Cerebellar cortex (tissue), 1 donor: ENCODE measurements around the gene FAM50A.

Source experiments
- DNase-seq: peaks from one replicate; pipeline ENCODE4 v3.0.0-alpha.2; 2015; ENCODE audit warnings: low spot score

Gene FAM50A

GRCh38 chrX:154466036-154466435 is 22.1 kb downstream of the FAM50A start:
- no peak for DNase-seq

GRCh38 chrX:154466907-154467306 is 23.0 kb downstream of the FAM50A start:
- no peak for DNase-seq

DNA sequence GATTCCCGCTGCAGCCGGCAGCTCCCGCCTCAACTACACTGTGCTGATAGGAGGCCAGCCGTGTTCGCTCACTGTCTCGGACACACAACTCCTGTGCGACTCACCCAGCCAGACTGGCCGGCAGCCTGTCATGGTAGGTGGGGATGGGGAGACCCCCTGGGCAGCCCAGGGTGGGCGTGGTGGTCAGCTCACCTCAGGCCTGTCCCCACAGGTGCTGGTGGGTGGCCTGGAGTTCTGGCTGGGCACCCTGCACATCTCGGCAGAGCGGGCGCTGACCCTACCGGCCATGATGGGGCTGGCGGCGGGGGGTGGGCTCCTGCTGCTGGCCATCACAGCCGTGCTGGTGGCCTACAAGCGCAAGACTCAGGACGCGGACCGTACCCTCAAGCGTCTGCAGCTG is 23.6 kb downstream of the FAM50A start:
- no peak for DNase-seq

DNA sequence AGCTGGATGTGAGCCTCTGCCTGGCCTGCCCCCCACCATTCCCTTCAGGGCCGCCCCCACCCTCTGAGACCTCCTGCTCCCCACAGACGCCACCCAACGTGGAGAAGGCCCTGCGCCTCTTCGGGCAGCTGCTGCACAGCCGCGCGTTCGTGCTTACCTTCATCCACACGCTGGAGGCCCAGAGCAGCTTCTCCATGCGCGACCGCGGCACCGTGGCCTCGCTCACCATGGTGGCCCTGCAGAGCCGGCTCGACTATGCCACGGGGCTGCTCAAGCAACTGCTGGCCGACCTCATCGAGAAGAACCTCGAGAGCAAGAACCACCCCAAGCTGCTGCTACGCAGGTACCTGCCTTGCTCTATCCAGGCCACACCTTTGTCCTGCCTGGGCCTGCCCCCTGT is 24.3 kb downstream of the FAM50A start:
- no peak for DNase-seq

GRCh38 chrX:154469114-154469513 is 25.2 kb downstream of the FAM50A start:
- DNase-seq = no peak

DNA sequence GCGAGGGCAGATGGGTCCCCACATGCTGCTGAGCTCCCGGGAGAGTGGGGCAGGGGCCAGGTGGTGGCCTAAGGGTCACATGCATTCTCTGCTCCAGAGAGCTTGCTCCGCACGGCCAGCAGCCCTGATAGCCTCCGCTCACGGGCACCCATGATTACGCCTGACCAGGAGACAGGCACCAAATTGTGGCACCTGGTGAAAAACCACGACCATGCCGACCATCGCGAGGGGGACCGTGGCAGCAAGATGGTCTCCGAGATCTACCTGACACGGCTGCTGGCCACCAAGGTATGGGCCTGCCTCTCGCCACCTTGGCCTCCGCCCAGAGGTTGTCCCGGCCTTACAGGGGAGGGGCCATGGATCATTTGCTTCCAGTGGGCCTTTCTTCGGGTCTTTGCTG is 25.9 kb downstream of the FAM50A start:
- DNase-seq = no peak

- DNase-seq = no peak
Observed at GRCh38 chrX:154470434-154470833, 26.5 kb downstream of the FAM50A start.

DNA sequence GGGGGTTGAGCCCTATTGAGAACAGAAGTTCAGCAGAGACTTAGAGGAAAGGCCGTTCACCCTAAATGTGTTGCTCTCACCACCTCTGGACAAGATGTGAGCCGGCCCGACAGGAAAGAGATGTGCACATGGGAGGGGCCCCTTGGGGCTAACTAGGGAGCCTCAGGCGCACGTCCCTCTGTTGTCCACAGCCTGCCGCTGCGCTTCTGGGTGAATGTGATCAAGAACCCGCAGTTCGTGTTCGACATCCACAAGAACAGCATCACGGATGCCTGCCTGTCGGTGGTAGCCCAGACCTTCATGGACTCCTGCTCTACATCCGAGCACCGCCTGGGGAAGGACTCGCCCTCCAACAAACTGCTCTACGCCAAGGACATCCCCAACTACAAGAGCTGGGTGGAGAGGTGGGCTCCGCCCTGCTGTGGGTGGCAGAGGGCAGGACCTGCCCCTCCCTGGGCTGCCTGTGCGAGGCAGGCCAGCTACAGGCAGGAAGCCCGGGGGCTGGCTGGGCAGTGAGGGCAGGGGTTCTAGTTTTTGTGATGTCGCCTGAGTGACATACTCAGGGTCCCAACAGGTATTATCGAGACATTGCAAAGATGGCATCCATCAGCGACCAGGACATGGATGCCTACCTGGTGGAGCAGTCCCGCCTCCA is 27.1 kb downstream of the FAM50A start:
- DNase-seq = no peak

DNA sequence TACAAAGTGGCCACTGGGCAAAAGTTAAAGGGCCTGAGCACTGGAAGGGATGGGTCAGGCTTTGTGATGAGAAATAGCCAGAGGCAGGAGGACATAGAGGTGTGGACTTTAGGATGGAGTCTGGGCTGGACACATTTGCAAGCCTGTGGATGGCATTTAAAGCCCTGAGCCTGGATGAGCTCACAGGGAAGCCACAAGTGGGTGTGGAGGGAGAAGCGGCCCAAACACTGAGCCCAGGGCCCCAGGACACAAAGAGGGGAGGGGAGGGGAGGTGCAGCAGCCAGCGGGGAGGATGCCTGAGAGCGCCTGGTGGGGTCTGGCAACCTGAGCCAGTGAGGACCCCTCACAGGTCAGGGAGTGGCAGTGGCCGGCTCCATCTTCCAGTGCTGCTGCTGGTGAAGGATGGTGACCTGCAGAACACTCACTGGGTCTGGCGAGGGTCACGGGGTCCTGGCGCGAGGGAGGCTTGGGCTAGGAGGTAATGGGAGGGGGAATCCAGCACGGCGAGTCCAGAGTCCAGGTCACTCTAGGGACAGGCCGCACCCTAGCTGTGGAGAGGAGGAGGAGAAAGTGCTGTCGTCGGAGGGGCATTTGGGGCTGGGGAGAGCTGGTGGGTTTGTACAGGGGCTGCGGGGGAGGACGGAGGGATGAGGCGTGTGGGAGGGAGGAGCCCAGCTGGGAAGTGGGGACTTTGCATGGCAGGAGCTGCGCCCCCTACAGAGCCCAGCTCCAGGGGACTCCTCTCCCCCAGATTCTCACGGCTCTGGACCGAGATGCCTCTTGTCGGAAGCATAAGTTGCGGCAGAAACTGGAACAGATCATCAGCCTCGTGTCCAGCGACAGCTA is 28.1 kb downstream of the FAM50A start:
- no peak for DNase-seq

- DNase-seq = no peak
Observed at GRCh38 chrX:154472685-154473632, 29.0 kb downstream of the FAM50A start.

DNA sequence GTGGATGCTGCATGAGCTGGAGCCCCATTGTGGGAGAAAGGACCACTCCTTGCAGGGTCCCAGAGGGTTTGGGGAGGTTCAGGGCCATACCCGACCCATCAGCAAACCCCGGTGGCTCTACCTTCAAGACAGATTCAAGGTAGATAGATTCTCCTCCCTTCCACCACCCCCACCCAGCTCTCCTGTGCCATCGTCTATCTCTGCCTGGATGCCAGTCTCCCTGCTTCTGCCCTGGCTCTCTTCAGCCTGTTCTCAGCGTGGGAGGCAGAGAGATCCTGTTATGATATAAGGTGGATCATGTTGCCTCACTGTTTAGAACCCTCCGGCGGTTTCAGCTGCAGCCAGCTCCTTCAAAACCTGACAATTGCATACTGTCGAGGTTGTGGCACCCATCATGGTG is 29.7 kb downstream of the FAM50A start:
- DNase-seq = no peak

GRCh38 chrX:154476821-154477220 is 32.9 kb downstream of the FAM50A start:
- DNase-seq = no peak

DNA sequence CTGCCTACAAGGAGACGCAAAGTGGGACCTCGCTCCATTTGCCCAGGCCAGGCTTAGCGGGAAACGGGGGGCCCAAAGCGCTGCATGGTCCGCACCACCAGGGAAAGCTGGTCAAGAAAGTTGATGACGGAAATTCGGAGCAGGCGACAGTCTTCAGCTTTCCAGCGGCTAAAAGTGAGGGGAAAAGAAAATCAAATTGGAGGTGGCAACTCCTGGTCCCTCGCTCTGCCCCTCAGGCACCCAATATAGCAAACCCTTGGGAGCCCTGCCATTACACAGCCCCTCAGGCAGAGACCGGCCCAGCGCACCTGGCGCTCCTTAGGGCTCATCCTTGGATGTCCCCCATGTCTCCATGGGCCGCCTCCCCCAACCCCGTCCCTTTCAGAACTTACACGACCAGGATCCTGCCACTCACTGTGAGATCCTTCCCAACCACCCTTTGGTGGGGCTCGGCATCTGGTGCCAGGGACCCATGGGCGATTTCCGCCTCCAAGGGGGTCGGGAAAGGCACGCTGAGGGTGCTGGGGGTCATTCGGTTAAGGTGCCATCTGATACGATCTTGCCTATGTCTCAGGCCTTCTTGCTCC is 34.0 kb downstream of the FAM50A start:
- DNase-seq = no peak

- DNase-seq = peak; percentile 85
Observed at GRCh38 chrX:154478728-154479622, 35.0 kb downstream of the FAM50A start, which contains the start of gene LAGE3. TSS of gene LAGE3 (minus strand) at chrX:154479281. CDS start at chrX:154478915, 366 bp downstream.

GRCh38 chrX:154481195-154481594 is 37.3 kb downstream of the FAM50A start:
- DNase-seq = no peak

- no peak for DNase-seq
Observed at GRCh38 chrX:154481911-154482601, 38.1 kb downstream of the FAM50A start.

GRCh38 chrX:154482786-154483185 is 38.8 kb downstream of the FAM50A start:
- DNase-seq = no peak

DNA sequence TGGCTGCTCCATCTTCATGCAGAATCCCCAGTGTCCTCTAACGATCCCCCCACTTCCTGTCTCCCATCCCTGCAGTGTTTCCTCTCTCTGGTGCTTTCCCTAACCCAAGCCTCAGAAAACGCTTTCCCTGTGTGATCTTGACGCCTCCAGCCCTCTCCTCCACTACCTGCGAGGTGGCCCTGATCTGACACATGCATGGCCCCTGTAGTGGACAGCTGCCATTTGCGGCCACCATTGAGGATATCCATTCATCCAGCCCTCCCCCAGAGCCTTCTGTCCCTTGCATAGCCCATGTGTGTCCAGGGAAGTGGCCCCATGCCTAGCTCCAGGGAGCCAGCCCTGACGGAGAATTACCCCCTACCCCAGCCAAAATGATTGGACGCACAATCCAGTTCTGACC is 39.4 kb downstream of the FAM50A start:
- DNase-seq = no peak

DNA sequence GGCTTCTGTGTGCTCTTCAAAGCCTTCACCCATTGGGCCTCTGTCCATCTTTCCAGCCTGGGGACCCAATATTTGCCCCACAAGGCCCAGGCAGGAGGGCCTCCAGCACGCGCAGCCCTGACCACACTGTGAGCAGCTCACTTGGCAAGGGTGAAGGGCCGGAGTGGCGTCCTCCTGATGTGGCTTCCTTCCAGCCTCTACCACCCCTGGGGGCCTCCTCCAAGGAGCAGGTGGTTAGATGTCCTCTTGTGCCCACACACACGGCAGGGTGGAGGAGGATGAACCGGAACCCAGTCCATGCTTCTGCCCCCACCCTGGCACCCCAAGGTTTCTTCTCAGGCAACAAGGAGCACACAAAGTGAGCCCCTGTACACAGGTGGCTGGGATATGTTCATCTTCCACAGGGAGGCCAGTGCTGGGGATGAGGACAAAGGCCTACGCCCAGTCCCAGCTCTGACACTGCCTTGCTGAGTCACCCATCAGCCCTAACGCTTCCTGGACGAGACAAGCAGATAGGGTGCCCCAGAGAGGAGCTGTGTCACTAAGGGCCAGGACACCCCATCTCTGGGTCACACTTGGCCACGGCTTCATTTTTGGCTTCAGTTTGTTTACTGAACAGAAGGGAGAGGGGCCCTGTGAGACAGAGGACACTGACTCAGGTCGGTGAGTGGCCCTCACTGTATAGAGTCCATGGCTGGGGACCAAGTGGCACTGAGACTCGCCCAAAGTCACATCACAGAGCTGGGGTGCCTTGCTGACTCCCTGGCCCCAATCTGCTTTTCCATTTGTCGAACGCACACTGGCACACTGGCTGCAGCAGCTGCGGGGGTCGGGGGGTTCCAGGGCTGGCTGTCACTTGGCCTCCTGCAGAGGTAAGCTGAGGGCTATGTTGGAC is 40.6 kb downstream of the FAM50A start:
- no peak for DNase-seq
